Stimulated activated CD8-positive, alpha-beta memory T cell treated with anti-CD3 and anti-CD28 coated beads, Interleukin-7, amount 100 ng/mL, for 1 hour (primary cell): ENCODE data around the gene KIAA1549.

Source experiments
- DNase-seq, 2 donors: peaks; one replicate each; pipeline ENCODE4 v3.0.0-alpha.2; 2020; ENCODE audit warnings: low read depth in 2 of 2

The KIAA1549 gene

GRCh38 chr7:138882249-138882648 is 98.9 kb downstream of the KIAA1549 start:
- DNase-seq = no peak

DNA sequence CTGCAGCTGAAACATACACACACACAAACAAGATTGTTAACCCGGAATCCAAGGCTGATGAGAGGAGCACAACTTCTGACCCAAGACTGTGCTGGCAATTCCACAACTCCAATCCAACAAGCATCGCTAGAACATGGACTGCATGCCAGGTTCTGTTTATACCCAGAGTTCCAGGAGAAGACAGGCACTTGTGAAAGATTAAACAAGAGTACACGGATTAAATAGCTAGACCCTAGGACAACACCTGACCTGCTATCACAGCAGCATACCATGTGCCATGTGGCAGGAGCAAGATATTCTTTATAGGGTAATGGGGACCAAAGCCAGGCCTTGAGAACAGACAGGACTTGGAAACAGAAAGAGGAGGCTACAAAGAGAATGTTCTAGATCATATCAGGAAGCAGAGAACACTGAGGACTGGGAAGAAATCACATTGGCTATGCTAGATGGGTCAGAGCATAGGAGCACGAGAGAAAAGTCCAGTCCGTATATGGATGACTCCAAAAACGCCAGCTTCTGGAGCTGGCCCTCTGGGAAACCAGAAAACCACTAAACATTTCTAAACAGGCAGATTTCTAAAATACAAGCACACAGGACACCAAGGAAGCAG is 99.5 kb downstream of the KIAA1549 start:
- no peak for DNase-seq

GRCh38 chr7:138880881-138881578 is 100.2 kb downstream of the KIAA1549 start:
- DNase-seq = no peak

DNA sequence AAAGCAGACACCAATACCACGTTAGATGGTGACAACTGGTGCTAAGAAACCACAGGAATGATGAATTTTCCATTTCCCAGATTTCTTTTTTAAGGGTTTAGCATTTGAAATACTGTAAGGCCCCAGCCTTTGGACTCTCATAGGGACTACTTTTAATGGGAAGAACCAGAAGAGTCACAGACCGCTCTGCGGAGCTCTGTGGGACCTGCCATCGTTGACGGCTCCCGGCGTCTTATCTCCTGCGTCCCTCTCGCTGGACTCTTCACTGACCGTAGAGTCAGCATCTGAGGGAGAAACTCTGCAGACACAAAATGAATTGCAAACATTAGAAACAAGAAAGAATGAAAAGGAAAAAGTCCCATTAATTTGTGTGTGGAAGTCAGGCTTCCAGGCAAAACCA is 101.8 kb downstream of the KIAA1549 start:
- no peak for DNase-seq

DNA sequence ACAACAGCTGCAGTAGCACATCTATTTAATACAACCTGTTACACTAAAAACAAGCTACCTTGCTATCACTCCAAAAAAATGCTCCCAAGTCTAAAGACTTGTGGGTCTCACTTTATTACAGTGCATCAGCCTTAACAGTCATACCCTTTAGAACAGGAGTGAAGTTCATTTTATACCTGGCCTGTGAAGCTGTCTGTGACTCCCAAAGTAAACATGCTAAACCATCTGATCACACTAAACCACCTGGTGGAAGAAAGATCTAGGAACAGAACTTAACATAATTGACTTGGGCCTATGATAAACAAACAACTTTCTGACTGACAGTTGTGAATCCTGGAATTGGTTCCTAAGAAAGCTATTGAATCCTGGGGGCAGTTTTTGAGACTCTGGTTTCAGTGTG is 102.3 kb downstream of the KIAA1549 start:
- no peak for DNase-seq

- no peak for DNase-seq
These were observed 103.1 kb downstream of the KIAA1549 start for GRCh38 chr7:138878051-138878450.

DNA sequence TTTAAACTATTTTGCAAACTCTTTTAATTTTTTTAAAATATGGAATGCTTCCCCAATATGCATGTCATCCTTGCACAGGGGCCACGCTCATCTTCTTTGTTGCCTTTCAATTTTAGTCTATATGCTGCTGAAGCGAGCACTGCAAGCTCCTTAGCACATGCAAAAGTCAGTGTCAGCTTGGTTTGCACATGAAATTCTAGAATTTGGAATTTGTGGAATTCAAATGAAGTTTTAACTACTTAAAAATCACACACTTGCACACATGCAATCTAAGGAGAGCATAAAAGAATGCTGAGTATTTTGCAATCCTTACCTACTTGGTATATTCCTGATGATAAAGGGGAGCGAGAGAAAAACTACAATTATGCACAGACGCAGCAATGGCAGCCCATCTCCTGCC is 104.9 kb downstream of the KIAA1549 start:
- DNase-seq = no peak

GRCh38 chr7:138875794-138876193 is 105.4 kb downstream of the KIAA1549 start:
- DNase-seq = peak; percentile 15 to 25

DNA sequence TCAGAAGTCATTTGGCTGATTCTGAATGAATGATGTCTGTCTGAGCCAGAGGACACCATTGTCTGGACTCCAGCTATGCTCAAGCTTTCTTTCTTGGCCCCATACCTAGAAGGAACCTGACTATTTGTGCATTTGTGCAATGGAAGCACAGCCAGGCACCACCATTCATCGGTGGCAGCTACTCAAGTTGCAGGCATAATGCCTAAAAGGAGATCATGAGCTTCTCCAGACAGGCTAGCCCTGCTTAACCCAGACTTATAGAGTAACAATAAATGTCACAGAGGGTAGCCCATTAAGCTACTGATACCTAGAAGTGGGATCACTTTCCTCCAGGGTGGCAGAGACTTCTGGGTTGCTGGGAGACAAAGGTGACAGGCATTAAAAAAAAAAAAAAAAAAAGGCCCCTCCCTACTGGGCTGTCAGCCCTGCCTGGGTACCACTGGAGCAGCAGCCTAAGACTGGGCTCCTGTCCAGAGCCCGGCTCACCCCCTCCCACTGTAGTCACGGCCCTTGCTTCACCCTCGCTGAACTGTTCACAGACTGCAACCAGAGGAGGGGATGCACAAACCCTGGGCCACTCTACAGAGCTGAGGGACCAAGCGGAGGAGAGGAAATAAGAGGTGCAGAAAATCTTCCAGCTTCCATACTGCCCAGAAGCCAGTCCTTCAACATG is 107.8 kb downstream of the KIAA1549 start:
- no peak for DNase-seq

- no peak for DNase-seq
These were observed 108.6 kb downstream of the KIAA1549 start for GRCh38 chr7:138872576-138872975.

DNA sequence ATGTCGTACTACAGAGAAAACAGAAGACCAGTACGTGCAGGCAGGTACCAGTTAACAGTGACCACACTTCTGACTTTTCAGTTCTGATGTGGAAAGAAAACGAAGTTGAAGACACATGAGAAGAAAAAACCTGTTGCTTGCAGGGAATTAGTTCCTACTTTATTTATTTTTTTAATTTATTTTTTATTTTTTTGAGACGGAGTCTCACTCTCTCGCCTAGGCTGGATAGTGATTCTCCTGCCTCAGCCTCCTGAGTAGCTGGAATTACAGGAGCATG is 109.4 kb downstream of the KIAA1549 start:
- DNase-seq = no peak

GRCh38 chr7:138871065-138871813 is 110.0 kb downstream of the KIAA1549 start:
- no peak for DNase-seq

GRCh38 chr7:138869353-138869752 is 111.8 kb downstream of the KIAA1549 start:
- no peak for DNase-seq

DNA sequence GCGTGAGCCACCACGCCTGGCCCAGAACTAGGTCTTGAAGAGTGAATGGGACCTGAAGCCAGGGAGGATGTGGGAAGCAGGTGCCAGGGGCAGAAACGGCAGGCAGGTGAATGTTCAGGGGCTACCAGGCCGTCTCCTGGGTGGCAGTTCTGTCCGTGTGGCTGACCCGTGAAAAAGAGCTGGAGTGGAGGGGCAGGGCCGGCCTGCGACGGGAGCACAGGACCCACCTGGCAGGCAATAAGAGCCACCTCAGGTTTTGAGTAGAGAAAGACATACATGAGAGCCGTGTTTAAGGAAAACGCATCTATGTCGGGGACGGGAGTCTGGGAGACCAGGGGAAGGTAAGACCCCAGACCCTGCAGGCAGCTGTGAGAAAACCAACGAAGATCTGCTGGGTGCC is 112.5 kb downstream of the KIAA1549 start:
- no peak for DNase-seq

GRCh38 chr7:138867744-138868143 is 113.4 kb downstream of the KIAA1549 start:
- no peak for DNase-seq

- DNase-seq = no peak
These were observed 114.8 kb downstream of the KIAA1549 start for GRCh38 chr7:138866353-138866752.

GRCh38 chr7:138865843-138866242 is 115.3 kb downstream of the KIAA1549 start:
- DNase-seq = peak in 1 of 2 donors; percentile 4

GRCh38 chr7:138864667-138865066 is 116.5 kb downstream of the KIAA1549 start:
- no peak for DNase-seq

DNA sequence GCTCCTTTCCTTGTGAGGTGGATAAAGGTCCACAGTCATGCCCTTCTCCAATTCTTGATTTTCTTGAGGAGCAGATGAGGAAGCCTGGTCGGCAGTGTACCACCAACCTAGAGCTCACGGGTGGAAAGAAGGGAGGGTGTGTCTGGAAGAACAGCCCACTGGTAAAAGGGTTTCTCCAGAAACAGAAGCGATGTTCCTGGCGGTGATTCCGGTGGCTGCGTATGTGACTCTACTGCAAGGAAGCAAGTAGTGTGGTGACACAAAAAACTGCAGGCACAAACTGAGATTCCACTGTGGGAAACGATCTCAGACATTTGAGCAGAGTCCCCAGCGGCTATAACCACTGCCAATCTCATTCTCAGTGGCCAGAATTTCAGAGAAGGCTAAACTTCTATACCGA is 117.3 kb downstream of the KIAA1549 start:
- DNase-seq = no peak

GRCh38 chr7:138861051-138861450 is 120.1 kb downstream of the KIAA1549 start:
- no peak for DNase-seq

- no peak for DNase-seq
These were observed 123.5 kb downstream of the KIAA1549 start for GRCh38 chr7:138857728-138858127.

DNA sequence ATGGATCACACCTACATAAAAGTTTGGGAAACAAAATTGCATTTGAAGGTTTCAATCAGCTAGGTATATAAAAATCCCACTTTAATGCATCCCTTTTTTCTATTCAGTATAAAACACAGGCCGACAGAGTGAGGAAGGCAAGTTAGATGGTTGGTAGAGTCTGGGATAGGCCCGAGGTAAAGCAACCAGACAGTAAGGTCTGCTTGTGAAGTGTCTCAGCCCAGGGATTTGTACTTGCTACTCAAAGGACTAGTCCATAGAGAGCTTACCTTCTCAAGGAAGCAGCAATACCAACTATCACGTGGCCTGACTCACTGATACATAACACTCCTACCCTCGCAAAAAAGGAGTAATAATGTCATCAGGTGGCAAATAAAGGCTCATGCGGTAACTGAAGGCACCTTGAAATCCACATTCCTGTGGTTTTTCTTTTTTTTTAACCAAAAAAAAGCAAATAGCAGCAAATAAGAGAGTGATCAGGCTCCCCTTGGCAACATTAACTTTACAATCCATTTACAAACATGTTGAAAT is 127.0 kb downstream of the KIAA1549 start:
- no peak for DNase-seq
